Measurements from ENCODE around the gene CIDEB. TPM values are rescaled to one million over a fixed set of nuclear protein-coding genes. Genes with fewer than 3 reads are reported as not detected.

The CIDEB gene
- total and polyA plus RNA-seq, 2 of the 13 experiments (the other 11 are each of a cell fraction or from before 2014, with no cell fraction given): 35.8 to 110 TPM

- TF ChIP-seq ZNF512B (CRISPR knock-in tag; IDR thresholded peaks at IDR 0.05; ENCODE audit: borderline replicate concordance) (peak; percentile 99), DZIP1 (CRISPR knock-in tag; IDR thresholded peaks at IDR 0.05) (peak; percentile 89), PHB2 (IDR thresholded peaks at IDR 0.05; ENCODE audit: partially characterized antibody) (no peak), ZNF891 (CRISPR knock-in tag; IDR thresholded peaks at IDR 0.05) (peak; percentile 98), HMGXB3 (CRISPR knock-in tag; IDR thresholded peaks at IDR 0.05; ENCODE audit: borderline replicate concordance) (peak; percentile 89), MZF1 (CRISPR knock-in tag; IDR thresholded peaks at IDR 0.05; ENCODE audit: borderline replicate concordance) (peak; percentile 98), ZNF552 (CRISPR knock-in tag; IDR thresholded peaks at IDR 0.05; ENCODE audit: borderline replicate concordance) (peak; percentile 98), KLF13 (CRISPR knock-in tag; IDR thresholded peaks at IDR 0.05) (0 out of 2 replicates have a peak, but pooled peaks have one; percentile 32), ZFP36 (IDR thresholded peaks at IDR 0.05; ENCODE audit: borderline replicate concordance, low read depth, low read length, partially characterized antibody) (no peak), AHDC1 (CRISPR knock-in tag; IDR thresholded peaks at IDR 0.05; ENCODE audit: borderline replicate concordance) (no peak), POLR2AphosphoS2 (IDR thresholded peaks at IDR 0.05; ENCODE audit: low read depth, low read length) (no peak), MEIS1 (CRISPR knock-in tag; IDR thresholded peaks at IDR 0.05; ENCODE audit: borderline replicate concordance) (peak; percentile 99)
These were observed 36.5 kb downstream of the CIDEB start, which contains the start of gene RABGGTA (continued) for GRCh38 chr14:24271134-24271833.

Measured in HepG2 (cell line).